Caco-2 (cell line): ENCODE data around the gene ELMO1. TPM values are rescaled to one million over a fixed set of nuclear protein-coding genes. Genes with fewer than 3 reads are reported as not detected.

Source experiments
- BruUV-seq: library from RNA; stranded (reverse); fragments of 400-500 nt; replicated peaks from 2 replicates; lab custom pipeline; 2021; lab: Mats Ljungman, UMichigan
- CTCF ChIA-PET: fragments of 300-600 bp; sonication (Branson Sonifier 250); formaldehyde crosslinking; loops from one replicate; lab custom pipeline; 2022; ENCODE audit warnings: antibody characterized with exemption; lab: Charles Lee
- POLR2A ChIA-PET: fragments of 300-600 bp; sonication (Branson Sonifier 250); formaldehyde crosslinking; loops from one replicate; lab custom pipeline; 2022; ENCODE audit warnings: antibody characterized with exemption; lab: Charles Lee
- DNase-seq, 2 experiments: peaks; one replicate each; pipeline versions ENCODE4 v3.0.0 to v3.0.0-alpha.2; 2020 to 2022
- H3K27me3 ChIP-seq: replicated peaks from 2 replicates; pipeline ENCODE4 v1.6.0; 2011; ENCODE audit warnings: low read length; ENCODE audit not compliant: control insufficient read depth, insufficient read depth
- H3K36me3 ChIP-seq: 2 replicates; pipeline ENCODE4 v1.5.1; 2011; ENCODE audit warnings: low read length; ENCODE audit not compliant: control insufficient read depth, insufficient read depth
- H3K4me1 ChIP-seq: fragments of 250-450 bp; sonication (Bioruptor Pico); 2 replicates; pipeline ENCODE4 v1.5.1; 2020; ENCODE audit warnings: mild to moderate bottlenecking
- H3K4me3 ChIP-seq: 2 replicates; pipeline ENCODE4 v1.5.1; 2011; ENCODE audit warnings: low read depth, mild to moderate bottlenecking, control low read depth, low read length
- H3K9me3 ChIP-seq: fragments of 250-450 bp; sonication (Bioruptor Pico); 2 replicates; pipeline ENCODE4 v1.5.1; 2020; ENCODE audit warnings: mild to moderate bottlenecking, moderate library complexity
- H3K27ac Mint-ChIP-seq: one replicate; pipeline ENCODE4 v1.8.0; 2022; ENCODE audit warnings: mixed read lengths; ENCODE audit not compliant: unreplicated experiment
- H3K27me3 Mint-ChIP-seq: one replicate; pipeline ENCODE4 v1.8.0; 2022; ENCODE audit warnings: mixed read lengths; ENCODE audit not compliant: insufficient read depth, unreplicated experiment
- H3K36me3 Mint-ChIP-seq: one replicate; pipeline ENCODE4 v1.8.0; 2022; ENCODE audit warnings: mild to moderate bottlenecking, mixed read lengths; ENCODE audit not compliant: insufficient read depth, unreplicated experiment
- H3K4me1 Mint-ChIP-seq: one replicate; pipeline ENCODE4 v1.8.0; 2022; ENCODE audit warnings: low read depth, mixed read lengths; ENCODE audit not compliant: unreplicated experiment
- H3K4me3 Mint-ChIP-seq: one replicate; pipeline ENCODE4 v1.8.0; 2022; ENCODE audit warnings: mild to moderate bottlenecking, moderate library complexity, mixed read lengths; ENCODE audit not compliant: unreplicated experiment
- H3K9me3 Mint-ChIP-seq: one replicate; pipeline ENCODE4 v1.8.0; 2022; ENCODE audit warnings: mixed read lengths; ENCODE audit not compliant: unreplicated experiment
- CTCF ChIP-seq, 2 experiments: fragments of 200-600 bp in 1 of 2; IDR thresholded peaks; 1 replicate in 1 of 2; 2 replicates in 1 of 2; pipeline versions ENCODE4 v1.5.1 to v1.8.0; 2011 to 2022; ENCODE audit warnings: antibody characterized with exemption in 1 of 2, control low read depth in 1 of 2, inconsistent platforms in 1 of 2, low read depth in 1 of 2, low read length in 1 of 2, mild to moderate bottlenecking in 1 of 2, moderate library complexity in 1 of 2; ENCODE audit not compliant: insufficient read depth in 1 of 2, severe bottlenecking in 1 of 2, unreplicated experiment in 1 of 2
- intact Hi-C: fragments of 100-400 bp; cut with micrococcal nuclease; formaldehyde crosslinking; loops from one replicate; pipeline ENCODE4 v1.10.0; 2022; ENCODE audit not compliant: unreplicated experiment
- total RNA-seq: library from RNA; stranded (reverse); gene quantifications from 2 replicates; pipeline ENCODE4 v1.2.3, GENCODE V29; 2022

Gene ELMO1
- total RNA-seq, 1 experiment from 2014 or later: 0.14 TPM

GRCh38 chr7:37211097-37211880 lies 237.4 kb downstream of the ELMO1 start:
- Mint-ChIP-seq H3K4me1 (no peaks in the 10 kb centered on the region), H3K9me3 (no peaks in the 10 kb centered on the region), H3K27ac (no peak overlapping the region), H3K4me3 (no peak overlapping the region), H3K36me3 (no peaks in the 10 kb centered on the region), H3K27me3 (peaks cover 15% of the 10 kb centered on the region)
- CTCF ChIA-PET: interaction anchor here (0.6 kb wide), 1 partner anchor 1971 kb away, joined by 3 read pairs; no protein-coding TSS in a partner anchor
- DNase-seq: no peak
- no peak for TF ChIP-seq CTCF (IDR thresholded peaks at IDR 0.05; ENCODE audit: insufficient read depth in 1 of 2, low read depth in 1 of 2, low read length in 1 of 2, severe bottlenecking in 1 of 2, unreplicated experiment in 1 of 2)
- Histone ChIP-seq H3K27me3 (no peaks in the 10 kb centered on the region), H3K9me3 (no peaks in the 10 kb centered on the region), H3K36me3 (no peaks in the 10 kb centered on the region), H3K4me3 (no peak overlapping the region), H3K4me1 (no peaks in the 10 kb centered on the region)
- POLR2A ChIA-PET: no interaction called here
- intact Hi-C loops: no loop called here
- no TSS peak for BruUV-seq

- no peaks in the 10 kb centered on the region for H3K4me1 ChIP-seq
- Mint-ChIP-seq H3K36me3 (no peaks in the 10 kb centered on the region), H3K27me3 (peaks cover 4% of the 10 kb centered on the region), H3K27ac (no peak overlapping the region), H3K4me3 (no peak overlapping the region), H3K4me1 (no peaks in the 10 kb centered on the region), H3K9me3 (no peaks in the 10 kb centered on the region)
- H3K27me3 ChIP-seq: no peaks in the 10 kb centered on the region
- intact Hi-C loops: loop anchor here (2.0 kb wide), 1 partner anchor 624 kb away; no protein-coding TSS in a partner anchor
- POLR2A ChIA-PET: no interaction called here
- CTCF ChIA-PET: no interaction called here
- H3K4me3 ChIP-seq: no peak overlapping the region
- DNase-seq: no peak
- H3K36me3 ChIP-seq: no peaks in the 10 kb centered on the region
- TF ChIP-seq CTCF (IDR thresholded peaks at IDR 0.05; ENCODE audit: insufficient read depth in 1 of 2, low read depth in 1 of 2, low read length in 1 of 2, severe bottlenecking in 1 of 2, unreplicated experiment in 1 of 2): no peak
- no peaks in the 10 kb centered on the region for H3K9me3 ChIP-seq
- no TSS peak for BruUV-seq
These were observed 239.5 kb downstream of the ELMO1 start for GRCh38 chr7:37209195-37209594.

- H3K27ac Mint-ChIP-seq: no peak overlapping the region
- Histone ChIP-seq H3K27me3 (no peaks in the 10 kb centered on the region), H3K4me1 (no peaks in the 10 kb centered on the region), H3K4me3 (no peak overlapping the region), H3K36me3 (no peaks in the 10 kb centered on the region), H3K9me3 (no peaks in the 10 kb centered on the region)
- no peaks in the 10 kb centered on the region for H3K36me3 Mint-ChIP-seq
- no peaks in the 10 kb centered on the region for H3K9me3 Mint-ChIP-seq
- TF ChIP-seq CTCF (IDR thresholded peaks at IDR 0.05; ENCODE audit: insufficient read depth in 1 of 2, low read depth in 1 of 2, low read length in 1 of 2, severe bottlenecking in 1 of 2, unreplicated experiment in 1 of 2): peak; percentile 29 to 69
- peak; percentile 48 to 59 for DNase-seq
- no TSS peak for BruUV-seq
- H3K4me1 Mint-ChIP-seq: no peaks in the 10 kb centered on the region
- H3K27me3 Mint-ChIP-seq: peaks cover 4% of the 10 kb centered on the region
- no peak overlapping the region for H3K4me3 Mint-ChIP-seq
- CTCF ChIA-PET: interaction anchor here (0.5 to 0.7 kb wide), 2 partner anchors 42 to 679 kb away, joined by 3 read pairs; no protein-coding TSS in a partner anchor
- POLR2A ChIA-PET: no interaction called here
- intact Hi-C loops: loop anchor here (1.0 to 2.0 kb wide), 4 partner anchors 145 to 624 kb away; no protein-coding TSS in a partner anchor
These were observed 240.1 kb downstream of the ELMO1 start for GRCh38 chr7:37208528-37208927.
